NCI-H1105 (cell line): ENCODE measurements around the gene DLGAP1.
"Not testable (repeated sequence)": the region's sequence is repeated elsewhere in the genome, so short reads cannot be mapped to it uniquely, and the experiment has no call there.

Experiments used
- DNase-seq: peaks from one replicate; lab custom pipeline; 2025; lab: John Stamatoyannopoulos, UW

DLGAP1 gene

GRCh38 chr18:4077204-4077603 is 377.9 kb downstream of the DLGAP1 start:
- DNase-seq = no peak

GRCh38 chr18:4074647-4075046 is 380.5 kb downstream of the DLGAP1 start:
- DNase-seq = no peak

- no peak for DNase-seq
Measured at GRCh38 chr18:4069183-4069582, 385.9 kb downstream of the DLGAP1 start.

- DNase-seq = no peak
Measured at GRCh38 chr18:4068552-4069158, 386.5 kb downstream of the DLGAP1 start.

GRCh38 chr18:4063545-4063944 is 391.6 kb downstream of the DLGAP1 start:
- DNase-seq = no peak

- DNase-seq = no peak
Measured at GRCh38 chr18:4060427-4061281, 394.5 kb downstream of the DLGAP1 start.

GRCh38 chr18:4058179-4058578 is 396.9 kb downstream of the DLGAP1 start:
- no peak for DNase-seq

GRCh38 chr18:4040391-4041092 is 414.6 kb downstream of the DLGAP1 start:
- DNase-seq = no peak

- DNase-seq = no peak
Measured at GRCh38 chr18:4035521-4035920, 419.6 kb downstream of the DLGAP1 start.

GRCh38 chr18:4034815-4035214 is 420.3 kb downstream of the DLGAP1 start:
- DNase-seq = not testable (repeated sequence)

- no peak for DNase-seq
Measured at GRCh38 chr18:4026542-4026941, 428.6 kb downstream of the DLGAP1 start.

GRCh38 chr18:4024702-4025101 is 430.4 kb downstream of the DLGAP1 start:
- no peak for DNase-seq

- DNase-seq = not testable (repeated sequence)
Measured at GRCh38 chr18:4022749-4023148, 432.4 kb downstream of the DLGAP1 start.

- no peak for DNase-seq
Measured at GRCh38 chr18:4020026-4020425, 435.1 kb downstream of the DLGAP1 start.

- no peak for DNase-seq
Measured at GRCh38 chr18:4017480-4017879, 437.6 kb downstream of the DLGAP1 start.

- DNase-seq = no peak
Measured at GRCh38 chr18:4016391-4017049, 438.6 kb downstream of the DLGAP1 start.

GRCh38 chr18:4007846-4008245 is 447.3 kb downstream of the DLGAP1 start:
- no peak for DNase-seq

- DNase-seq = no peak
Measured at GRCh38 chr18:4004183-4004829, 450.8 kb downstream of the DLGAP1 start.

- DNase-seq = no peak
Measured at GRCh38 chr18:3998698-3999333, 456.3 kb downstream of the DLGAP1 start.

GRCh38 chr18:3995476-3996102 is 459.5 kb downstream of the DLGAP1 start:
- peak; percentile 7 for DNase-seq
